Central memory CD8-positive, alpha-beta T cell (primary cell): ENCODE measurements around the gene KANK3.
"Not testable (repeated sequence)": the region's sequence is repeated elsewhere in the genome, so short reads cannot be mapped to it uniquely, and the experiment has no call there.

Experiments used
- ATAC-seq: fragments of 150-1000 bp; cut with Tn5 transposase; replicated peaks from 2 replicates; pipeline ENCODE4 v1.10.0; 2022; ENCODE audit warnings: mild to moderate bottlenecking, moderate FRiP score, moderate number of reproducible peaks; ENCODE audit not compliant: poor library complexity, severe bottlenecking; ENCODE audit errors: extremely low read depth
- DNase-seq, 2 donors: peaks; one replicate each; pipeline ENCODE4 v3.0.0; 2021; ENCODE audit warnings: low spot score in 2 of 2
- H3K27ac Mint-ChIP-seq: one replicate; pipeline ENCODE4 v1.8.0; 2022; ENCODE audit warnings: low read depth, mild to moderate bottlenecking, moderate library complexity, mixed read lengths
- H3K27me3 Mint-ChIP-seq: one replicate; pipeline ENCODE4 v1.8.0; 2022; ENCODE audit warnings: mixed read lengths
- H3K36me3 Mint-ChIP-seq: one replicate; pipeline ENCODE4 v1.8.0; 2022; ENCODE audit warnings: mild to moderate bottlenecking, moderate library complexity, mixed read lengths; ENCODE audit not compliant: insufficient read depth
- H3K4me1 Mint-ChIP-seq: one replicate; pipeline ENCODE4 v1.8.0; 2022; ENCODE audit warnings: mixed read lengths
- H3K4me3 Mint-ChIP-seq: one replicate; pipeline ENCODE4 v1.8.0; 2022; ENCODE audit warnings: mild to moderate bottlenecking, moderate library complexity, mixed read lengths
- H3K9me3 Mint-ChIP-seq: one replicate; pipeline ENCODE4 v1.8.0; 2022; ENCODE audit warnings: mixed read lengths

Gene KANK3

GRCh38 chr19:8342684-8343482, at the start of gene KANK3:
KANK3 (minus strand) TSS chr19:8343262; CDS start chr19:8337828, 5,434 bp downstream.
- Mint-ChIP-seq H3K4me3 (peak within 1 kb of the TSS; percentile 77), H3K36me3 (peaks cover 2% of the 10 kb centered on the region), H3K27me3 (peaks cover 14% of the 10 kb centered on the region), H3K4me1 (peaks cover 11% of the 10 kb centered on the region), H3K27ac (peak within 1 kb of the TSS; percentile 53), H3K9me3 (no peaks in the 10 kb centered on the region)
- DNase-seq (peak; percentile 74 to 81), ATAC-seq (peak; percentile 98)

GRCh38 chr19:8392017-8392591, 49.0 kb upstream of the KANK3 start:
- Mint-ChIP-seq H3K27ac (peak overlapping the region; percentile 5), H3K4me1 (peaks cover 27% of the 10 kb centered on the region), H3K9me3 (no peaks in the 10 kb centered on the region), H3K27me3 (no peaks in the 10 kb centered on the region), H3K4me3 (no peak overlapping the region), H3K36me3 (peaks cover 16% of the 10 kb centered on the region)
- ATAC-seq, result no peak
- no peak for DNase-seq

- peaks cover 20% of the 10 kb centered on the region for H3K4me1 Mint-ChIP-seq
- peaks cover 14% of the 10 kb centered on the region for H3K36me3 Mint-ChIP-seq
- no peak for DNase-seq
- no peak for ATAC-seq
- peak overlapping the region; percentile 91 for H3K27ac Mint-ChIP-seq
- no peaks in the 10 kb centered on the region for H3K27me3 Mint-ChIP-seq
- H3K9me3 Mint-ChIP-seq, result no peaks in the 10 kb centered on the region
- peak overlapping the region; percentile 88 for H3K4me3 Mint-ChIP-seq
Observed at GRCh38 chr19:8391198-8392016, 48.3 kb upstream of the KANK3 start.

GRCh38 chr19:8390617-8390981, 47.5 kb upstream of the KANK3 start:
- Mint-ChIP-seq H3K4me1 (peaks cover 16% of the 10 kb centered on the region), H3K4me3 (peak overlapping the region; percentile 88), H3K27ac (peak overlapping the region; percentile 91), H3K36me3 (peaks cover 14% of the 10 kb centered on the region), H3K9me3 (no peaks in the 10 kb centered on the region), H3K27me3 (no peaks in the 10 kb centered on the region)
- DNase-seq, result peak; percentile 84 to 85
- peak; percentile 55 for ATAC-seq

- no peaks in the 10 kb centered on the region for H3K9me3 Mint-ChIP-seq
- H3K27ac Mint-ChIP-seq, result peak within 1 kb of the TSS; percentile 91
- peaks cover 11% of the 10 kb centered on the region for H3K36me3 Mint-ChIP-seq
- peak; percentile 89 to 98 for DNase-seq
- peaks cover 16% of the 10 kb centered on the region for H3K4me1 Mint-ChIP-seq
- peak within 1 kb of the TSS; percentile 88 for H3K4me3 Mint-ChIP-seq
- peak; percentile 96 for ATAC-seq
- no peaks in the 10 kb centered on the region for H3K27me3 Mint-ChIP-seq
Observed at GRCh38 chr19:8389891-8390616, 47.0 kb upstream of the KANK3 start, which contains the start of gene RAB11B. RAB11B (plus strand) TSS chr19:8390360; CDS start chr19:8390417, 57 bp downstream.

GRCh38 chr19:8388612-8388958, 45.5 kb upstream of the KANK3 start:
- no peak for ATAC-seq
- no peaks in the 10 kb centered on the region for H3K9me3 Mint-ChIP-seq
- peaks cover 11% of the 10 kb centered on the region for H3K36me3 Mint-ChIP-seq
- no peak overlapping the region for H3K4me3 Mint-ChIP-seq
- DNase-seq, result no peak
- H3K27me3 Mint-ChIP-seq, result no peaks in the 10 kb centered on the region
- H3K4me1 Mint-ChIP-seq, result peaks cover 15% of the 10 kb centered on the region
- H3K27ac Mint-ChIP-seq, result no peak overlapping the region

GRCh38 chr19:8387688-8388611, 44.9 kb upstream of the KANK3 start:
- ATAC-seq, result no peak
- Mint-ChIP-seq H3K4me3 (no peak overlapping the region), H3K27ac (no peak overlapping the region), H3K36me3 (peaks cover 11% of the 10 kb centered on the region), H3K9me3 (no peaks in the 10 kb centered on the region), H3K27me3 (no peaks in the 10 kb centered on the region), H3K4me1 (peaks cover 9% of the 10 kb centered on the region)
- DNase-seq, result no peak

- no peaks in the 10 kb centered on the region for H3K27me3 Mint-ChIP-seq
- DNase-seq (no peak), ATAC-seq (no peak)
- no peak overlapping the region for H3K27ac Mint-ChIP-seq
- no peak overlapping the region for H3K4me3 Mint-ChIP-seq
- no peaks in the 10 kb centered on the region for H3K9me3 Mint-ChIP-seq
- H3K4me1 Mint-ChIP-seq, result peaks cover 6% of the 10 kb centered on the region
- H3K36me3 Mint-ChIP-seq, result peaks cover 7% of the 10 kb centered on the region
Observed at GRCh38 chr19:8386990-8387389, 43.9 kb upstream of the KANK3 start.

GRCh38 chr19:8386419-8386818, 43.4 kb upstream of the KANK3 start:
- H3K4me1 Mint-ChIP-seq, H3K4me3 Mint-ChIP-seq, H3K36me3 Mint-ChIP-seq, ATAC-seq, H3K9me3 Mint-ChIP-seq, H3K27ac Mint-ChIP-seq, H3K27me3 Mint-ChIP-seq, DNase-seq: not testable (repeated sequence)

- not testable (repeated sequence) for ATAC-seq, H3K27ac Mint-ChIP-seq, DNase-seq, H3K9me3 Mint-ChIP-seq, H3K27me3 Mint-ChIP-seq, H3K4me3 Mint-ChIP-seq, H3K36me3 Mint-ChIP-seq, H3K4me1 Mint-ChIP-seq
Observed at GRCh38 chr19:8385566-8385965, 42.5 kb upstream of the KANK3 start.

GRCh38 chr19:8385103-8385502, 42.0 kb upstream of the KANK3 start:
- H3K4me1 Mint-ChIP-seq, ATAC-seq, DNase-seq, H3K27me3 Mint-ChIP-seq, H3K4me3 Mint-ChIP-seq, H3K36me3 Mint-ChIP-seq, H3K9me3 Mint-ChIP-seq, H3K27ac Mint-ChIP-seq: not testable (repeated sequence)
